WTC11 (cell line): ENCODE data around the gene CCDC136. TPM values are rescaled to one million over a fixed set of nuclear protein-coding genes. Genes with fewer than 3 reads are reported as not detected.

Source experiments
- ATAC-seq: fragments of 200-7000 bp; cut with Tn5 transposase; 2 replicates; pipeline ENCODE4 v1.10.0; 2021; ENCODE audit warnings: mild to moderate bottlenecking, moderate library complexity
- CTCF ChIA-PET: fragments of 300-600 bp; sonication (Branson Sonifier 250); formaldehyde crosslinking; loops from one replicate; lab custom pipeline; 2021; ENCODE audit warnings: antibody characterized with exemption; lab: Charles Lee
- POLR2A ChIA-PET: fragments of 350-600 bp; sonication (Branson Sonifier 250); formaldehyde crosslinking; loops from one replicate; lab custom pipeline; 2021; ENCODE audit warnings: antibody characterized with exemption; lab: Charles Lee
- DNase-seq: peaks from one replicate; pipeline ENCODE4 v3.0.0; 2021; ENCODE audit warnings: low spot score
- H3K27ac Mint-ChIP-seq: 2 replicates; pipeline ENCODE4 v1.8.0; 2021; ENCODE audit warnings: mixed read lengths
- H3K27me3 Mint-ChIP-seq: 2 replicates; pipeline ENCODE4 v1.8.0; 2021; ENCODE audit warnings: low read depth, mild to moderate bottlenecking, moderate library complexity, mixed read lengths
- H3K36me3 Mint-ChIP-seq: 2 replicates; pipeline ENCODE4 v1.8.0; 2021; ENCODE audit warnings: mixed read lengths
- H3K4me1 Mint-ChIP-seq: 2 replicates; pipeline ENCODE4 v1.8.0; 2022; ENCODE audit warnings: mixed read lengths
- H3K4me3 Mint-ChIP-seq: 2 replicates; pipeline ENCODE4 v1.8.0; 2021; ENCODE audit warnings: mild to moderate bottlenecking, moderate library complexity, mixed read lengths
- H3K9me3 Mint-ChIP-seq: 2 replicates; pipeline ENCODE4 v1.8.0; 2021; ENCODE audit warnings: mixed read lengths
- ELF4 ChIP-seq: sonication (generic); formaldehyde crosslinking; IDR thresholded peaks from 2 replicates; pipeline ENCODE4 v1.8.1; 2022; ENCODE audit warnings: low read depth, mild to moderate bottlenecking, moderate library complexity, missing genetic modification reagents
- EMX1 ChIP-seq: fragments of 250-450 bp; sonication (Bioruptor Pico); IDR thresholded peaks from 2 replicates; pipeline ENCODE4 v1.8.0; 2021; ENCODE audit warnings: mild to moderate bottlenecking
- MXD4 ChIP-seq: fragments of 250-450 bp; sonication (Bioruptor Pico); IDR thresholded peaks from 2 replicates; pipeline ENCODE4 v1.8.0; 2021; ENCODE audit warnings: mild to moderate bottlenecking, moderate library complexity, borderline replicate concordance
- RORB ChIP-seq: fragments of 250-450 bp; sonication (Bioruptor Pico); IDR thresholded peaks from 2 replicates; pipeline ENCODE4 v1.9.0; 2021; ENCODE audit warnings: mild to moderate bottlenecking
- total RNA-seq: library from RNA; stranded (reverse); gene quantifications from 3 replicates; pipeline ENCODE4 v1.2.3, GENCODE V29; 2021
- TF ChIP-seq, protein P1 (sequence below): fragments of 250-450 bp; sonication (Bioruptor Pico); IDR thresholded peaks from 2 replicates; pipeline ENCODE4 v1.9.0; 2021; ENCODE audit warnings: mild to moderate bottlenecking
- TF ChIP-seq, protein P2 (sequence below): sonication (generic); formaldehyde crosslinking; conservative IDR thresholded peaks from 2 replicates; pipeline ENCODE4 v1.8.1; 2023; ENCODE audit warnings: mild to moderate bottlenecking, low read depth, missing genetic modification reagents, moderate library complexity
- TF ChIP-seq, protein P3 (sequence below): sonication (generic); formaldehyde crosslinking; IDR thresholded peaks from 2 replicates; pipeline ENCODE4 v1.8.1; 2023; ENCODE audit warnings: mild to moderate bottlenecking, missing genetic modification reagents, borderline replicate concordance
- TF ChIP-seq, protein P4 (sequence below): sonication (generic); formaldehyde crosslinking; IDR thresholded peaks from 2 replicates; pipeline ENCODE4 v1.8.1; 2023; ENCODE audit warnings: mild to moderate bottlenecking, missing genetic modification reagents
- TF ChIP-seq, protein P5 (sequence below): sonication (generic); formaldehyde crosslinking; IDR thresholded peaks from 2 replicates; pipeline ENCODE4 v1.8.0; 2022; ENCODE audit warnings: mild to moderate bottlenecking, missing genetic modification reagents
- TF ChIP-seq, protein P6 (sequence below): sonication (generic); formaldehyde crosslinking; IDR thresholded peaks from 2 replicates; pipeline ENCODE4 v1.8.0; 2022; ENCODE audit warnings: mild to moderate bottlenecking, missing genetic modification reagents

The CCDC136 gene
- total RNA-seq, 1 experiment from 2014 or later: 51.0 TPM

DNA sequence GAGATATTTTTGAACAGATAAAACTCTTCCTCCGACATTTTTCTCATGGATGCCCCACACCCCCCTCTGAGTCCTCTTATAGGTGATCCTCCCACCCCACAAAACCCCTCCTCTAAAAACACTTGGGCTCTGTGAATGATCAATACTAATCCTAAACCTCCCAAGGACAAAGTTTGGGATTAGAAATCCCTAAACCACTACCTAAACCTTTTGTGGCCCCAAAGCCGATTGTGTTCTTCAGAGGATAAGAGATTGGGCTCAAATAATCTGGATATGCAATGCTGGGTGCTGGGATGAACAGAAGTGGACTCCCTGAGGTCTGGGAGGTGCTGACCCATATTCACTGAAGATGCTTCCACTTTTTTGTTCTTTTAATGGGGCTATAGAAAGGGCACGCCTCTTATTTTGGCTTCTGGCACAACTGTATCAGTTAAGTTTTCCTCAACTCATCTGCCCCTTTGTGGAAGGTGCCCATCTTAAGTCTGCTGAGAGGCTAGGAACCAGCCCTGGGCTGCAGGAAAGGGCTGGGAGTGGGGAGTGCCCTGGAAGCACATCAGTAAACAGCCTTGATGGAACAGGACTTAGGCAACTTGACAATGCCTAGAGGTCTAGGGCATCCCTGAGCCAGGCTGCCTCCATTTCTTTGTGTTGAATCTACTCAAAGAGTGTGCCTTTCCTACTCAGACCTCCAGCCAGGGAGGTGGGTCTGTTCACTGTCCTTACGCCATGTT lies 15.9 kb upstream of the CCDC136 start, which contains the start of gene OPN1SW:
Gene OPN1SW (minus strand): TSS at position 51 of the 731 bp plus-strand sequence. CDS start 13 bp downstream, at position 38.
- peaks cover 22% of the 10 kb centered on the region for H3K9me3 Mint-ChIP-seq
- ATAC-seq: no peak
- TF ChIP-seq MXD4: no peak
- TF ChIP-seq, protein P1, sequence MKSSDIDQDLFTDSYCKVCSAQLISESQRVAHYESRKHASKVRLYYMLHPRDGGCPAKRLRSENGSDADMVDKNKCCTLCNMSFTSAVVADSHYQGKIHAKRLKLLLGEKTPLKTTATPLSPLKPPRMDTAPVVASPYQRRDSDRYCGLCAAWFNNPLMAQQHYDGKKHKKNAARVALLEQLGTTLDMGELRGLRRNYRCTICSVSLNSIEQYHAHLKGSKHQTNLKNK (CRISPR knock-in tag): no peak
- TF ChIP-seq ELF4: no peak
- TF ChIP-seq, protein P2, sequence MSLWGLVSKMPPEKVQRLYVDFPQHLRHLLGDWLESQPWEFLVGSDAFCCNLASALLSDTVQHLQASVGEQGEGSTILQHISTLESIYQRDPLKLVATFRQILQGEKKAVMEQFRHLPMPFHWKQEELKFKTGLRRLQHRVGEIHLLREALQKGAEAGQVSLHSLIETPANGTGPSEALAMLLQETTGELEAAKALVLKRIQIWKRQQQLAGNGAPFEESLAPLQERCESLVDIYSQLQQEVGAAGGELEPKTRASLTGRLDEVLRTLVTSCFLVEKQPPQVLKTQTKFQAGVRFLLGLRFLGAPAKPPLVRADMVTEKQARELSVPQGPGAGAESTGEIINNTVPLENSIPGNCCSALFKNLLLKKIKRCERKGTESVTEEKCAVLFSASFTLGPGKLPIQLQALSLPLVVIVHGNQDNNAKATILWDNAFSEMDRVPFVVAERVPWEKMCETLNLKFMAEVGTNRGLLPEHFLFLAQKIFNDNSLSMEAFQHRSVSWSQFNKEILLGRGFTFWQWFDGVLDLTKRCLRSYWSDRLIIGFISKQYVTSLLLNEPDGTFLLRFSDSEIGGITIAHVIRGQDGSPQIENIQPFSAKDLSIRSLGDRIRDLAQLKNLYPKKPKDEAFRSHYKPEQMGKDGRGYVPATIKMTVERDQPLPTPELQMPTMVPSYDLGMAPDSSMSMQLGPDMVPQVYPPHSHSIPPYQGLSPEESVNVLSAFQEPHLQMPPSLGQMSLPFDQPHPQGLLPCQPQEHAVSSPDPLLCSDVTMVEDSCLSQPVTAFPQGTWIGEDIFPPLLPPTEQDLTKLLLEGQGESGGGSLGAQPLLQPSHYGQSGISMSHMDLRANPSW: no peak
- TF ChIP-seq, protein P3, sequence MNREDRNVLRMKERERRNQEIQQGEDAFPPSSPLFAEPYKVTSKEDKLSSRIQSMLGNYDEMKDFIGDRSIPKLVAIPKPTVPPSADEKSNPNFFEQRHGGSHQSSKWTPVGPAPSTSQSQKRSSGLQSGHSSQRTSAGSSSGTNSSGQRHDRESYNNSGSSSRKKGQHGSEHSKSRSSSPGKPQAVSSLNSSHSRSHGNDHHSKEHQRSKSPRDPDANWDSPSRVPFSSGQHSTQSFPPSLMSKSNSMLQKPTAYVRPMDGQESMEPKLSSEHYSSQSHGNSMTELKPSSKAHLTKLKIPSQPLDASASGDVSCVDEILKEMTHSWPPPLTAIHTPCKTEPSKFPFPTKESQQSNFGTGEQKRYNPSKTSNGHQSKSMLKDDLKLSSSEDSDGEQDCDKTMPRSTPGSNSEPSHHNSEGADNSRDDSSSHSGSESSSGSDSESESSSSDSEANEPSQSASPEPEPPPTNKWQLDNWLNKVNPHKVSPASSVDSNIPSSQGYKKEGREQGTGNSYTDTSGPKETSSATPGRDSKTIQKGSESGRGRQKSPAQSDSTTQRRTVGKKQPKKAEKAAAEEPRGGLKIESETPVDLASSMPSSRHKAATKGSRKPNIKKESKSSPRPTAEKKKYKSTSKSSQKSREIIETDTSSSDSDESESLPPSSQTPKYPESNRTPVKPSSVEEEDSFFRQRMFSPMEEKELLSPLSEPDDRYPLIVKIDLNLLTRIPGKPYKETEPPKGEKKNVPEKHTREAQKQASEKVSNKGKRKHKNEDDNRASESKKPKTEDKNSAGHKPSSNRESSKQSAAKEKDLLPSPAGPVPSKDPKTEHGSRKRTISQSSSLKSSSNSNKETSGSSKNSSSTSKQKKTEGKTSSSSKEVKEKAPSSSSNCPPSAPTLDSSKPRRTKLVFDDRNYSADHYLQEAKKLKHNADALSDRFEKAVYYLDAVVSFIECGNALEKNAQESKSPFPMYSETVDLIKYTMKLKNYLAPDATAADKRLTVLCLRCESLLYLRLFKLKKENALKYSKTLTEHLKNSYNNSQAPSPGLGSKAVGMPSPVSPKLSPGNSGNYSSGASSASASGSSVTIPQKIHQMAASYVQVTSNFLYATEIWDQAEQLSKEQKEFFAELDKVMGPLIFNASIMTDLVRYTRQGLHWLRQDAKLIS (CRISPR knock-in tag): no peak
- no peak for TF ChIP-seq EMX1
- TF ChIP-seq, protein P4, sequence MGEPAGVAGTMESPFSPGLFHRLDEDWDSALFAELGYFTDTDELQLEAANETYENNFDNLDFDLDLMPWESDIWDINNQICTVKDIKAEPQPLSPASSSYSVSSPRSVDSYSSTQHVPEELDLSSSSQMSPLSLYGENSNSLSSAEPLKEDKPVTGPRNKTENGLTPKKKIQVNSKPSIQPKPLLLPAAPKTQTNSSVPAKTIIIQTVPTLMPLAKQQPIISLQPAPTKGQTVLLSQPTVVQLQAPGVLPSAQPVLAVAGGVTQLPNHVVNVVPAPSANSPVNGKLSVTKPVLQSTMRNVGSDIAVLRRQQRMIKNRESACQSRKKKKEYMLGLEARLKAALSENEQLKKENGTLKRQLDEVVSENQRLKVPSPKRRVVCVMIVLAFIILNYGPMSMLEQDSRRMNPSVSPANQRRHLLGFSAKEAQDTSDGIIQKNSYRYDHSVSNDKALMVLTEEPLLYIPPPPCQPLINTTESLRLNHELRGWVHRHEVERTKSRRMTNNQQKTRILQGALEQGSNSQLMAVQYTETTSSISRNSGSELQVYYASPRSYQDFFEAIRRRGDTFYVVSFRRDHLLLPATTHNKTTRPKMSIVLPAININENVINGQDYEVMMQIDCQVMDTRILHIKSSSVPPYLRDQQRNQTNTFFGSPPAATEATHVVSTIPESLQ (CRISPR knock-in tag): no peak
- TF ChIP-seq RORB (CRISPR knock-in tag): no peak
- TF ChIP-seq, protein P5, sequence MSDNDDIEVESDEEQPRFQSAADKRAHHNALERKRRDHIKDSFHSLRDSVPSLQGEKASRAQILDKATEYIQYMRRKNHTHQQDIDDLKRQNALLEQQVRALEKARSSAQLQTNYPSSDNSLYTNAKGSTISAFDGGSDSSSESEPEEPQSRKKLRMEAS (CRISPR knock-in tag): no peak
- TF ChIP-seq, protein P6, sequence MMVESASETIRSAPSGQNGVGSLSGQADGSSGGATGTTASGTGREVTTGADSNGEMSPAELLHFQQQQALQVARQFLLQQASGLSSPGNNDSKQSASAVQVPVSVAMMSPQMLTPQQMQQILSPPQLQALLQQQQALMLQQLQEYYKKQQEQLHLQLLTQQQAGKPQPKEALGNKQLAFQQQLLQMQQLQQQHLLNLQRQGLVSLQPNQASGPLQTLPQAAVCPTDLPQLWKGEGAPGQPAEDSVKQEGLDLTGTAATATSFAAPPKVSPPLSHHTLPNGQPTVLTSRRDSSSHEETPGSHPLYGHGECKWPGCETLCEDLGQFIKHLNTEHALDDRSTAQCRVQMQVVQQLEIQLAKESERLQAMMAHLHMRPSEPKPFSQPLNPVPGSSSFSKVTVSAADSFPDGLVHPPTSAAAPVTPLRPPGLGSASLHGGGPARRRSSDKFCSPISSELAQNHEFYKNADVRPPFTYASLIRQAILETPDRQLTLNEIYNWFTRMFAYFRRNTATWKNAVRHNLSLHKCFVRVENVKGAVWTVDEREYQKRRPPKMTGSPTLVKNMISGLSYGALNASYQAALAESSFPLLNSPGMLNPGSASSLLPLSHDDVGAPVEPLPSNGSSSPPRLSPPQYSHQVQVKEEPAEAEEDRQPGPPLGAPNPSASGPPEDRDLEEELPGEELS: no peak
- ChIA-PET POLR2A (no interaction called here), CTCF (no interaction called here)
- no peaks in the 10 kb centered on the region for H3K4me1 Mint-ChIP-seq
- no peak within 1 kb of the TSS for H3K27ac Mint-ChIP-seq
- no peak within 1 kb of the TSS for H3K4me3 Mint-ChIP-seq
- DNase-seq: no peak
- peaks cover 10% of the 10 kb centered on the region for H3K27me3 Mint-ChIP-seq
- peaks cover 29% of the 10 kb centered on the region for H3K36me3 Mint-ChIP-seq
